CD4-positive, alpha-beta memory T cell (primary cell): ENCODE data around the gene ARG1. TPM values are rescaled to one million over a fixed set of nuclear protein-coding genes. Genes with fewer than 3 reads are reported as not detected.

ENCODE experiments used
- CTCF ChIA-PET: fragments of 350-600 bp; sonication (Branson Sonifier 250); formaldehyde crosslinking; loops from one replicate; lab custom pipeline; 2021; ENCODE audit warnings: inconsistent platforms; ENCODE audit not compliant: partially characterized antibody; lab: Charles Lee
- POLR2A ChIA-PET: fragments of 350-600 bp; sonication (Branson Sonifier 250); formaldehyde crosslinking; loops from one replicate; lab custom pipeline; 2021; ENCODE audit not compliant: partially characterized antibody; lab: Charles Lee
- DNase-seq, 5 donors: peaks; one replicate each; pipeline versions ENCODE4 v3.0.0 to v3.0.0-alpha.2; 2020 to 2022; ENCODE audit warnings: mixed read lengths in 1 of 5
- H3K27ac ChIP-seq: one replicate; pipeline ENCODE4 v1.7.0; 2013; ENCODE audit warnings: low read depth, low read length
- H3K27me3 ChIP-seq: 2 replicates; pipeline ENCODE4 v1.7.0; 2013; ENCODE audit warnings: mild to moderate bottlenecking, low read length, moderate library complexity; ENCODE audit not compliant: insufficient read depth
- H3K36me3 ChIP-seq: 2 replicates; pipeline ENCODE4 v1.7.0; 2013; ENCODE audit warnings: mild to moderate bottlenecking, low read length, moderate library complexity; ENCODE audit not compliant: insufficient read depth
- H3K4me1 ChIP-seq: 2 replicates; pipeline ENCODE4 v1.7.0; 2013; ENCODE audit warnings: mild to moderate bottlenecking, low read length, moderate library complexity; ENCODE audit not compliant: insufficient read depth
- H3K4me3 ChIP-seq, 2 donors: one replicate each; pipeline ENCODE4 v1.7.0; 2013; ENCODE audit warnings: low read length in 2 of 2, mild to moderate bottlenecking in 1 of 2
- H3K9me3 ChIP-seq, 2 donors: one replicate each; pipeline ENCODE4 v1.7.0; 2013; ENCODE audit warnings: low read length in 2 of 2, control low read depth in 1 of 2; ENCODE audit not compliant: control insufficient read depth in 1 of 2
- H3K27ac Mint-ChIP-seq, 7 donors: one replicate each; pipeline ENCODE4 v1.8.0; 2020 to 2021; ENCODE audit warnings: mixed read lengths in 7 of 7, mild to moderate bottlenecking in 6 of 7, inconsistent platforms in 3 of 7, moderate library complexity in 3 of 7
- H3K27me3 Mint-ChIP-seq, 2 donors: one replicate each; pipeline ENCODE4 v1.8.0; 2020 to 2021; ENCODE audit warnings: mixed read lengths in 2 of 2
- H3K36me3 Mint-ChIP-seq, 2 donors: one replicate each; pipeline ENCODE4 v1.8.0; 2020 to 2021; ENCODE audit warnings: mixed read lengths in 2 of 2, inconsistent platforms in 1 of 2, mild to moderate bottlenecking in 1 of 2
- H3K4me1 Mint-ChIP-seq, 4 donors: one replicate each; pipeline ENCODE4 v1.8.0; 2020 to 2021; ENCODE audit warnings: mixed read lengths in 4 of 4, mild to moderate bottlenecking in 1 of 4
- H3K4me3 Mint-ChIP-seq, 8 donors: one replicate each; pipeline ENCODE4 v1.8.0; 2020 to 2021; ENCODE audit warnings: mixed read lengths in 8 of 8, mild to moderate bottlenecking in 7 of 8, moderate library complexity in 6 of 8, inconsistent platforms in 3 of 8
- H3K9me3 Mint-ChIP-seq, 8 donors: one replicate each; pipeline ENCODE4 v1.8.0; 2020 to 2021; ENCODE audit warnings: mixed read lengths in 8 of 8, mild to moderate bottlenecking in 5 of 8, inconsistent platforms in 3 of 8, moderate library complexity in 1 of 8
- intact Hi-C: fragments of 100-400 bp; cut with micrococcal nuclease; formaldehyde crosslinking; loops from one replicate; pipeline ENCODE4 v1.15.1; 2023
- polyA plus RNA-seq, 2 donors: library from polyadenylated mRNA; unstranded; fragments of 300-500 nt; fragmentation: Illumina TruSeq; gene quantifications; one replicate each; pipeline ENCODE4 v1.2.3, GENCODE V29; 2021
- total RNA-seq, 2 experiments: library from RNA; stranded (reverse); gene quantifications; one replicate each; pipeline ENCODE4 v1.2.3, GENCODE V29; 2021

Gene ARG1
- total and polyA plus RNA-seq, 4 experiments from 2014 or later: 1.0 TPM; not detected in 3

GRCh38 chr6:131628726-131629125 lies 55.7 kb downstream of the ARG1 start:
- peak overlapping the region in 6 of 7 donors; percentile 1 to 97 (median 92) for H3K27ac Mint-ChIP-seq
- intact Hi-C loops: loop anchor here (1.0 to 5.0 kb wide), 10 partner anchors 94 to 884 kb away; partner anchors contain the start of genes ENPP1, EPB41L2 and STX7
- peaks cover 17% of the 10 kb centered on the region for H3K36me3 ChIP-seq
- H3K9me3 Mint-ChIP-seq: no peaks in the 10 kb centered on the region
- H3K9me3 ChIP-seq: no peaks in the 10 kb centered on the region
- no peak overlapping the region for H3K27ac ChIP-seq
- peaks cover 26% of the 10 kb centered on the region for H3K4me1 ChIP-seq
- peaks cover 4 to 23% of the 10 kb centered on the region in 2 donors for H3K36me3 Mint-ChIP-seq
- DNase-seq: peak in 1 of 5 donors; percentile 2
- no peaks in the 10 kb centered on the region for H3K27me3 ChIP-seq
- CTCF ChIA-PET: interaction anchor here (0.6 to 5.2 kb wide), 40 partner anchors 10 to 884 kb away, joined by 3 to 68 read pairs (median 5); partner anchors contain the start of genes ENPP3 and STX7
- POLR2A ChIA-PET: interaction anchor here (1.0 to 3.0 kb wide), 9 partner anchors 12 to 1191 kb away, joined by 3 to 17 read pairs (median 3); partner anchors contain the start of gene EPB41L2
- peak overlapping the region; percentile 96 to 99 (median 98) for H3K4me3 Mint-ChIP-seq
- H3K4me3 ChIP-seq: peak overlapping the region in 1 of 2 donors; percentile 93
- peaks cover 19 to 37% (median 31%) of the 10 kb centered on the region in 4 donors for H3K4me1 Mint-ChIP-seq
- no peaks in the 10 kb centered on the region for H3K27me3 Mint-ChIP-seq

GRCh38 chr6:131629651-131630050 lies 56.6 kb downstream of the ARG1 start:
- peaks cover 19 to 37% (median 29%) of the 10 kb centered on the region in 4 donors for H3K4me1 Mint-ChIP-seq
- no peaks in the 10 kb centered on the region for H3K9me3 Mint-ChIP-seq
- peak overlapping the region in 4 of 7 donors; percentile 7 to 88 (median 42) for H3K27ac Mint-ChIP-seq
- Histone ChIP-seq H3K9me3 (no peaks in the 10 kb centered on the region), H3K27ac (no peak overlapping the region), H3K36me3 (peaks cover 8% of the 10 kb centered on the region), H3K27me3 (no peaks in the 10 kb centered on the region), H3K4me3 (no peak overlapping the region), H3K4me1 (peaks cover 26% of the 10 kb centered on the region)
- ChIA-PET POLR2A (interaction anchor here (1.1 to 3.0 kb wide), 3 partner anchors 16 to 447 kb away, joined by 3 to 16 read pairs (median 5); no protein-coding TSS in a partner anchor), CTCF (interaction anchor here (1.1 to 5.2 kb wide), 8 partner anchors 11 to 748 kb away, joined by 3 to 68 read pairs (median 13); no protein-coding TSS in a partner anchor)
- H3K36me3 Mint-ChIP-seq: peaks cover 2 to 15% of the 10 kb centered on the region in 2 donors
- no peak for DNase-seq
- H3K4me3 Mint-ChIP-seq: peak overlapping the region in 2 of 8 donors; percentile 32 to 98
- H3K27me3 Mint-ChIP-seq: no peaks in the 10 kb centered on the region
- intact Hi-C loops: loop anchor here (2.0 to 5.0 kb wide), 6 partner anchors 111 to 883 kb away; partner anchors contain the start of genes ENPP1, EPB41L2 and STX7

GRCh38 chr6:131631625-131632289 lies 58.7 kb downstream of the ARG1 start:
- POLR2A ChIA-PET: no interaction called here
- Mint-ChIP-seq H3K4me3 (no peak overlapping the region), H3K4me1 (peaks cover 14 to 31% (median 24%) of the 10 kb centered on the region in 4 donors), H3K27ac (peak overlapping the region in 1 of 7 donors; percentile 19), H3K9me3 (no peaks in the 10 kb centered on the region), H3K27me3 (no peaks in the 10 kb centered on the region), H3K36me3 (peaks cover 0 to 8% of the 10 kb centered on the region in 2 donors)
- H3K9me3 ChIP-seq: no peaks in the 10 kb centered on the region
- H3K4me3 ChIP-seq: no peak overlapping the region
- CTCF ChIA-PET: interaction anchor here (5.2 kb wide), 1 partner anchor 746 kb away, joined by 68 read pairs; no protein-coding TSS in a partner anchor
- no peaks in the 10 kb centered on the region for H3K27me3 ChIP-seq
- intact Hi-C loops: no loop called here
- H3K27ac ChIP-seq: no peak overlapping the region
- H3K36me3 ChIP-seq: no peaks in the 10 kb centered on the region
- peaks cover 19% of the 10 kb centered on the region for H3K4me1 ChIP-seq
- DNase-seq: no peak

Other genes with a start within 250 kb of the ARG1 start
- 10 to 100 TPM; 53.7 to 56.4 TPM for gene MED23, start 55.0 kb downstream of the ARG1 start, total RNA-seq
- 10 to 100 TPM; 10.9 to 17.9 TPM for gene MED23, start 55.0 kb downstream of the ARG1 start, polyA plus RNA-seq
- under 1 TPM; 0.33 to 0.79 TPM for gene ENPP3, start 64.1 kb downstream of the ARG1 start, total RNA-seq
- gene ENPP3, start 64.1 kb downstream of the ARG1 start, polyA plus RNA-seq: under 1 TPM; 0.15 to 0.23 TPM
- gene OR2A4, start 128.2 kb downstream of the ARG1 start, total RNA-seq: not detected
- gene OR2A4, start 128.2 kb downstream of the ARG1 start, polyA plus RNA-seq: not detected
- not detected for gene CTAGE9, start 137.8 kb downstream of the ARG1 start, total RNA-seq
- gene CTAGE9, start 137.8 kb downstream of the ARG1 start, polyA plus RNA-seq: not detected
- under 1 TPM; 0.11 to 0.52 TPM for gene ENPP1, start 234.8 kb downstream of the ARG1 start, total RNA-seq
- under 1 TPM in 1 of 2 donors, not detected in 1; 0.03 TPM for gene ENPP1, start 234.8 kb downstream of the ARG1 start, polyA plus RNA-seq